Upper lobe of left lung (tissue), 6 donors: ENCODE results near the gene GPR87. TPM values are rescaled to one million over a fixed set of nuclear protein-coding genes. Genes with fewer than 3 reads are reported as not detected.

ENCODE experiments used
- ATAC-seq, 2 donors: fragments of 200-7000 bp; cut with Tn5 transposase; one replicate each; pipeline ENCODE4 v1.9.1; 2022; ENCODE audit warnings: mild to moderate bottlenecking in 2 of 2, moderate library complexity in 2 of 2; ENCODE audit not compliant: low FRiP score in 2 of 2
- DNase-seq, 2 donors: peaks; one replicate each; pipeline ENCODE4 v3.0.0-alpha.2; 2019 to 2020
- H3K27ac ChIP-seq, 4 donors: fragments of 200-600 bp; sonication (generic); one replicate each; pipeline ENCODE4 v1.5.1; 2016 to 2019
- H3K27me3 ChIP-seq, 4 donors: fragments of 200-600 bp; sonication (generic); one replicate each; pipeline ENCODE4 v1.5.1; 2017 to 2019
- H3K36me3 ChIP-seq, 4 donors: fragments of 200-600 bp; sonication (generic); one replicate each; pipeline ENCODE4 v1.5.1; 2016 to 2019
- H3K4me1 ChIP-seq, 4 donors: fragments of 200-600 bp; sonication (generic); one replicate each; pipeline ENCODE4 v1.5.1; 2018 to 2019
- H3K4me3 ChIP-seq, 4 donors: fragments of 200-600 bp; sonication (generic); one replicate each; pipeline ENCODE4 v1.5.1; 2017 to 2019; ENCODE audit warnings: mild to moderate bottlenecking in 2 of 4, moderate library complexity in 1 of 4
- H3K9me3 ChIP-seq, 4 donors: fragments of 200-600 bp; sonication (generic); one replicate each; pipeline ENCODE4 v1.5.1; 2018 to 2019
- EP300 ChIP-seq, 4 donors: sonication (generic); formaldehyde crosslinking; IDR thresholded peaks; one replicate each; pipeline ENCODE4 v1.5.1; 2017; ENCODE audit warnings: antibody characterized with exemption in 4 of 4, control low read depth in 2 of 4
- POLR2A ChIP-seq, 4 donors: fragments of 450-650 bp; IDR thresholded peaks; one replicate each; pipeline ENCODE4 v1.5.1; 2016 to 2017; ENCODE audit warnings: antibody characterized with exemption in 4 of 4, mild to moderate bottlenecking in 2 of 4
- POLR2AphosphoS5 ChIP-seq, 2 donors: sonication (generic); formaldehyde crosslinking; IDR thresholded peaks; one replicate each; pipeline ENCODE4 v1.5.1; 2017; ENCODE audit warnings: antibody characterized with exemption in 2 of 2
- WGBS, 2 donors: methylation state at CpG; one replicate each; pipeline ENCODE4 v1.1.5; 2017 to 2018; 5-methylcytosine and 5-hydroxymethylcytosine counted together
- total RNA-seq, 6 donors: library from RNA; depleted of rRNA in 4 of 6; stranded (reverse); fragments of >200 nt in 4 of 6; gene quantifications; one replicate each; pipeline versions ENCODE4 v1.1.0 to v1.2.1, GENCODE V29; 2016 to 2021
- TF ChIP-seq, protein P1 (sequence below), 6 experiments: fragments of 450-650 bp in 4 of 6; fragments of 200-600 bp in 2 of 6; sonication (generic) in 2 of 6; IDR thresholded peaks; one replicate each; pipeline ENCODE4 v1.5.1; 2016 to 2019; ENCODE audit warnings: antibody characterized with exemption in 6 of 6
- donor health status: DM: no; HTN: no; CAD: no; lungs with moderate emphysema.
- donor health status: DM: no; HTN: yes; CAD: no; lungs with severe emphysema.

GPR87 gene
- total RNA-seq, 6 donors from 2014 or later: 0.30 to 0.69 (median 0.34) TPM; not detected in 3

DNA sequence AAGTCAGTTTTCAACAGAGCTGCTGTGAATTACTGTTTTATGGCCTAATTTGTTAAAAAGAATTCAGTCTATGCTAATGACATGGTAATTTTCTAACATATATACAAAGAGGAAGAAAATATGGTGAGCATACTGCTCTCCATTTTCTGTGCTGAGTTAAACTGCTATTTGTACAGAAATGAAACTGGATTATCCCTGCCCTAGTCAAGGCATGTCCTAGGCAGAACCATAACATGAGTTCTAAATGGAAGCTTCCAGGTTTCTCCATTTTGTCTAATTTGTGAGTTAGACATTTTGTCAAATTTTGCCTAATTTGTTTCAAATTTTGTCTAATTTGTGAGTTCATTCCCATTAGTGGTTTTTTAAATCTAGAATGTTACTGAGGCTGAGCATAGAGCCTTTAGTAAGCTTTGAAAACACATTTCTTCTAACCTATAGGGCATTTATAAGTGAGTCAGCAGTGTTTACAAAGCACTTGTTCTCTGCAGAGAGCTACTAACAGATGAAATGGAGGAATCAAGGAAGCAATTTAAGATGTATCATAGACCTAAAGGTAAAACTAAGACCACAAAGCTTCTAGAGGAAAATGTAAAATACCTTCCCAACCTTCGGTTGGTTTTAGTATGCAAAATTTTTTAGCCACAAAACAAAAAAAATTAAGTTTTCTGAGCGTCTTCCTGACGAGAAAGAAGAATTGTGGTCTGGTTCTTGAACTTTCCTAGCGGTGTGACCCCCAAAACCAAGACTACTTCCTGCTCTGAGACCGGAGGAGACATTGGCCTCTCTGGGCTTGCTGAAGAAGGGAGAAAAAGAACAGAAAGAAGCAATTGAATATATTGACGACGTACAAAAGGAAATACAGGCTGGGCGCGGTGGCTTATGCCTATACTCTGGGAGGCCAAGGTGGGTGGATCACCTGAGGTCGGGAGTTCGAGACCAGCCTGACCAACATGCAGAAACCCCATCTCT lies 48.1 kb downstream of the GPR87 start:
- ATAC-seq (no peak), DNase-seq (no peak)
- no peak overlapping the region for H3K4me3 ChIP-seq
- TF ChIP-seq, protein P1, sequence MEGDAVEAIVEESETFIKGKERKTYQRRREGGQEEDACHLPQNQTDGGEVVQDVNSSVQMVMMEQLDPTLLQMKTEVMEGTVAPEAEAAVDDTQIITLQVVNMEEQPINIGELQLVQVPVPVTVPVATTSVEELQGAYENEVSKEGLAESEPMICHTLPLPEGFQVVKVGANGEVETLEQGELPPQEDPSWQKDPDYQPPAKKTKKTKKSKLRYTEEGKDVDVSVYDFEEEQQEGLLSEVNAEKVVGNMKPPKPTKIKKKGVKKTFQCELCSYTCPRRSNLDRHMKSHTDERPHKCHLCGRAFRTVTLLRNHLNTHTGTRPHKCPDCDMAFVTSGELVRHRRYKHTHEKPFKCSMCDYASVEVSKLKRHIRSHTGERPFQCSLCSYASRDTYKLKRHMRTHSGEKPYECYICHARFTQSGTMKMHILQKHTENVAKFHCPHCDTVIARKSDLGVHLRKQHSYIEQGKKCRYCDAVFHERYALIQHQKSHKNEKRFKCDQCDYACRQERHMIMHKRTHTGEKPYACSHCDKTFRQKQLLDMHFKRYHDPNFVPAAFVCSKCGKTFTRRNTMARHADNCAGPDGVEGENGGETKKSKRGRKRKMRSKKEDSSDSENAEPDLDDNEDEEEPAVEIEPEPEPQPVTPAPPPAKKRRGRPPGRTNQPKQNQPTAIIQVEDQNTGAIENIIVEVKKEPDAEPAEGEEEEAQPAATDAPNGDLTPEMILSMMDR (IDR thresholded peaks at IDR 0.05): no peak
- TF ChIP-seq POLR2A (IDR thresholded peaks at IDR 0.05): no peak
- TF ChIP-seq EP300 (IDR thresholded peaks at IDR 0.05): no peak
- TF ChIP-seq POLR2AphosphoS5 (IDR thresholded peaks at IDR 0.05): no peak
- no peaks in the 10 kb centered on the region for H3K27me3 ChIP-seq
- no peaks in the 10 kb centered on the region for H3K4me1 ChIP-seq
- H3K36me3 ChIP-seq: no peaks in the 10 kb centered on the region
- 69 to 76% methylated on average over 11 of the region's 11 CpGs for WGBS, 2 donors
- no peak overlapping the region for H3K27ac ChIP-seq
- H3K9me3 ChIP-seq: no peaks in the 10 kb centered on the region

DNA sequence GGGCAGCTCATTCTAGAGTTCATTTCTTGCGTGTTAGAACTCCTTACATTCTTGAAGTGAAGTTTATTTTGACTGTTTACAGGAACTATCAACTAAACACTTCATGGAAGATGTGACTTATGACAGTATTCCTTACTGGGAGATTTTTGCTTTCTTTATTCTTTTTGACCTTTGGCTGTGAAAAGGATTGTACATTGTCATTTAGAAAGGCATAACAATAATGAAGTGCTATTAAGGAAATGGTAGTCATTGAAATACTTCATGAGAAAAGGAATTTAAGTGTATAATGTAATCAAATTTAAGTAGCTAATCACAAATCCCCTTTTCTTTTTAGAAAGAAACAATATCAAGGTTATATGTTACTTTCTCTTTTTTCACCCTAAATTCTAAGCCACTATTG lies 49.6 kb downstream of the GPR87 start:
- H3K4me3 ChIP-seq: no peak overlapping the region
- ATAC-seq (no peak), DNase-seq (no peak)
- H3K27me3 ChIP-seq: no peaks in the 10 kb centered on the region
- H3K9me3 ChIP-seq: no peaks in the 10 kb centered on the region
- H3K27ac ChIP-seq: no peak overlapping the region
- WGBS, 2 donors: 74 to 82% methylated on average over 1 of the region's 1 CpG
- TF ChIP-seq EP300 (IDR thresholded peaks at IDR 0.05): no peak
- TF ChIP-seq POLR2A (IDR thresholded peaks at IDR 0.05): no peak
- no peaks in the 10 kb centered on the region for H3K36me3 ChIP-seq
- H3K4me1 ChIP-seq: no peaks in the 10 kb centered on the region

DNA sequence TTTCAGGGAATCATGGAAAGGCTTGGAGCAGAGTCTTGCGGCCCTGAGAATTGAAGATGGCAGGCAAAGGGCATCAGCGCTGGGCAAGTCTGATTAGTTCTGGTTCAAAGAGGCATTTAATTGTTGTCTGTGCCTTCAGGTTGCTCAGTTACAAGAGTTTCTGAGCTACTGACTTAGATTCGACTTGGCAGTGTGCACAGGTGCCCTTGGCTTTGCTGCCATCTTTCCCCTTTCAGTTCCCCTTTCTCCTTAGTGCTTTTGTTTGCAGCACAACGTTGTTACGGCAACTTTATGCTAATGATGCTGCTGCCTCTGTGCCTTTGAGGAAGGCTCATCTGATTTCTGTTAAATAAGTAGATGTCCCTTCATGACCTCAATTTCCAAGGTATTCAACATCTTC lies 50.8 kb downstream of the GPR87 start:
- Histone ChIP-seq H3K4me3 (no peak overlapping the region), H3K4me1 (no peaks in the 10 kb centered on the region), H3K27ac (no peak overlapping the region), H3K36me3 (no peaks in the 10 kb centered on the region), H3K9me3 (no peaks in the 10 kb centered on the region), H3K27me3 (no peaks in the 10 kb centered on the region)
- 55 to 72% methylated on average over 5 of the region's 5 CpGs for WGBS, 2 donors
- peak in 1 of 2 donors; percentile 28 for DNase-seq
- TF ChIP-seq EP300 (IDR thresholded peaks at IDR 0.05): no peak
- TF ChIP-seq, protein P1 (IDR thresholded peaks at IDR 0.05): no peak
- no peak for TF ChIP-seq POLR2A (IDR thresholded peaks at IDR 0.05)
- no peak for TF ChIP-seq POLR2AphosphoS5 (IDR thresholded peaks at IDR 0.05)
- ATAC-seq: peak; percentile 59 to 93

DNA sequence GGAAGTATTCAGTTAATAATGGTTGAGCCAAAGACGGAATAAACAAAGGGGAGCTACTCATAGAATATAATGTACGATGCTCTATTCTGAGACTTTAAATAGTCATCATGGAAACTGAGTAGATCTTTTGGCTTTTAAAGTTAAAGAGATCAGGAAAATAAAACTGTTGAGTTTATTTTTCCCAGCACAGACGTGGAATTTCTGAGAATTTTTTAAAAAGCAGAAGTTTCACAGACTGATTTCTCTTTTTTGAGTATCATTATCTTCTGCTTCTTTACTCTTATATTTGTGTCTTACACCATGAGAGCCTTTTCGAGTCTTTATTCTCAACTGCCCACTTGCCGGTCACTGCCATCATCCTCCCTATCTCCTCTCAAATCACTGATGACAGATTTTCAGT lies 51.5 kb downstream of the GPR87 start:
- no peak overlapping the region for H3K27ac ChIP-seq
- H3K4me3 ChIP-seq: no peak overlapping the region
- peak in 1 of 2 donors; percentile 44 for ATAC-seq
- H3K9me3 ChIP-seq: no peaks in the 10 kb centered on the region
- TF ChIP-seq EP300 (IDR thresholded peaks at IDR 0.05) (no peak), POLR2AphosphoS5 (IDR thresholded peaks at IDR 0.05) (no peak), POLR2A (IDR thresholded peaks at IDR 0.05) (no peak)
- TF ChIP-seq, protein P1 (IDR thresholded peaks at IDR 0.05): no peak
- no peaks in the 10 kb centered on the region for H3K36me3 ChIP-seq
- WGBS, 2 donors: 75 to 77% methylated on average over 5 of the region's 5 CpGs
- H3K27me3 ChIP-seq: no peaks in the 10 kb centered on the region
- no peak for DNase-seq
- H3K4me1 ChIP-seq: no peaks in the 10 kb centered on the region

DNA sequence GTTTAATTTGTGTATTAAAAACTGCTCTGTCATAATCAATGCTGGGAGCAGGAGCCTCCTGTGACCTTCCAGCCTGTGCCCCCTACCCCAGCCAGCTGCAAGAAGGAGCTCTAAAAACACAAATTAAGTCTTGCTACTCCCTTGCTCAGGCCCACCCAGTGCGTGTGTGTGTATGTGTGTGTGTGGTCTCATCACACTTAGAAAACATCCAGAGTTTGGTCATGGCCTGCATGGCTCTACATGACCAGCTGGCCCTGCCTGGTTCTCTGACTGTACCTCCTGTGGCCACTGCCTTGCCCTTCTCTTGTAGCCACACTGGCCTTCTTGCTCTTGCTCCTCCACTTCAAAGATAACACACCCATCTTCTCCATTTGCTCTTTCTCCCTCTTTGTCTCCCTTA lies 52.0 kb downstream of the GPR87 start:
- H3K4me1 ChIP-seq: no peaks in the 10 kb centered on the region
- no peak for DNase-seq
- TF ChIP-seq EP300 (IDR thresholded peaks at IDR 0.05) (no peak), POLR2AphosphoS5 (IDR thresholded peaks at IDR 0.05) (no peak), POLR2A (IDR thresholded peaks at IDR 0.05) (no peak)
- TF ChIP-seq, protein P1 (IDR thresholded peaks at IDR 0.05): no peak
- H3K36me3 ChIP-seq: no peaks in the 10 kb centered on the region
- no peak overlapping the region for H3K27ac ChIP-seq
- no peaks in the 10 kb centered on the region for H3K27me3 ChIP-seq
- H3K4me3 ChIP-seq: no peak overlapping the region
- no peaks in the 10 kb centered on the region for H3K9me3 ChIP-seq
- 84 to 87% methylated on average over 1 of the region's 1 CpG for WGBS, 2 donors
- no peak for ATAC-seq
